Karpas-422 (cell line): ENCODE results near the gene GPR42. TPM values are rescaled to one million over a fixed set of nuclear protein-coding genes. Genes with fewer than 3 reads are reported as not detected.

Source experiments
- DNase-seq: peaks from one replicate; pipeline ENCODE4 v3.0.0-alpha.2; 2015
- H2AFZ ChIP-seq: fragments of 200-600 bp; sonication (generic); 2 replicates; pipeline ENCODE4 v1.6.1; 2014; ENCODE audit warnings: antibody characterized with exemption, low read length, mixed read lengths
- H3K27ac ChIP-seq: fragments of 200-600 bp; sonication (generic); 2 replicates; pipeline ENCODE4 v1.5.1; 2014; ENCODE audit warnings: mild to moderate bottlenecking, low read length, moderate library complexity
- H3K27me3 ChIP-seq: fragments of 200-600 bp; sonication (generic); 2 replicates; pipeline ENCODE4 v1.6.1; 2014; ENCODE audit warnings: low read length, mixed read lengths
- H3K36me3 ChIP-seq: fragments of 200-600 bp; sonication (generic); 2 replicates; pipeline ENCODE4 v1.6.1; 2014; ENCODE audit warnings: low read length, mixed read lengths; ENCODE audit not compliant: insufficient read depth
- H3K4me1 ChIP-seq: fragments of 200-600 bp; sonication (generic); 2 replicates; pipeline ENCODE4 v1.6.1; 2014; ENCODE audit warnings: mild to moderate bottlenecking, low read length, mixed read lengths
- H3K4me2 ChIP-seq: fragments of 200-600 bp; sonication (generic); 2 replicates; pipeline ENCODE4 v1.6.1; 2014; ENCODE audit warnings: low read length, low read depth, mild to moderate bottlenecking; ENCODE audit not compliant: poor library complexity, severe bottlenecking
- H3K4me3 ChIP-seq: fragments of 200-600 bp; sonication (generic); 2 replicates; pipeline ENCODE4 v1.5.1; 2014; ENCODE audit warnings: mild to moderate bottlenecking, antibody characterized with exemption, low read length, mixed read lengths
- H3K79me2 ChIP-seq: fragments of 200-600 bp; sonication (generic); 2 replicates; pipeline ENCODE4 v1.6.1; 2014; ENCODE audit warnings: mild to moderate bottlenecking, low read length, mixed read lengths
- H3K9ac ChIP-seq: fragments of 200-600 bp; sonication (generic); 2 replicates; pipeline ENCODE4 v1.6.0; 2014; ENCODE audit warnings: low read length
- H3K9me2 ChIP-seq: fragments of 200-600 bp; sonication (generic), shearing (Covaris generic); replicated peaks from 2 replicates; pipeline ENCODE4 v1.6.0; 2014; ENCODE audit warnings: mild to moderate bottlenecking, low read length, moderate library complexity; ENCODE audit not compliant: insufficient read depth
- H3K9me3 ChIP-seq: fragments of 300-700, 200-600 bp; sonication (generic); 2 replicates; pipeline ENCODE4 v1.6.1; 2014; ENCODE audit warnings: low read length, mixed read lengths
- H4K20me1 ChIP-seq: fragments of 200-600 bp; sonication (generic); 2 replicates; pipeline ENCODE4 v1.6.1; 2014; ENCODE audit warnings: mild to moderate bottlenecking, antibody characterized with exemption, low read length, low read depth; ENCODE audit not compliant: insufficient read depth
- total RNA-seq: library from RNA; depleted of rRNA; stranded (reverse); fragments of >200 nt; shearing (Covaris generic); gene quantifications from 2 replicates; pipeline ENCODE4 v1.2.3, GENCODE V29; 2014; ENCODE audit warnings: low replicate concordance

GPR42 gene
- total RNA-seq, 1 experiment from 2014 or later: not detected

- Histone ChIP-seq H3K9ac (no peak overlapping the region), H3K36me3 (peaks cover 4% of the 10 kb centered on the region; the same call in 1 of the 2 replicates), H3K4me1 (peaks cover 79% of the 10 kb centered on the region), H3K4me3 (no peak overlapping the region), H3K4me2 (peak overlapping the region; percentile 53), H4K20me1 (peaks cover 23% of the 10 kb centered on the region), H3K9me2 (no peaks in the 10 kb centered on the region), H3K27ac (peak overlapping the region; percentile 39), H3K9me3 (no peaks in the 10 kb centered on the region), H3K79me2 (no peaks in the 10 kb centered on the region), H3K27me3 (no peaks in the 10 kb centered on the region), H2AFZ (no peak overlapping the region)
- peak; percentile 75 for DNase-seq
Observed at GRCh38 chr19:35348911-35349611, 21.8 kb upstream of the GPR42 start.

GRCh38 chr19:35349614-35350521 is 21.0 kb upstream of the GPR42 start:
- Histone ChIP-seq H3K4me3 (no peak overlapping the region), H2AFZ (no peak overlapping the region), H3K9ac (no peak overlapping the region), H3K79me2 (no peaks in the 10 kb centered on the region), H3K27me3 (no peaks in the 10 kb centered on the region), H3K36me3 (no peaks in the 10 kb centered on the region; the same call in 1 of the 2 replicates), H3K27ac (peak overlapping the region; percentile 39; the same call in 1 of the 2 replicates), H3K4me2 (no peak overlapping the region), H3K9me2 (no peaks in the 10 kb centered on the region), H4K20me1 (peaks cover 23% of the 10 kb centered on the region), H3K9me3 (no peaks in the 10 kb centered on the region), H3K4me1 (peaks cover 71% of the 10 kb centered on the region)
- DNase-seq: peak; percentile 62

GRCh38 chr19:35350591-35350990 is 20.3 kb upstream of the GPR42 start:
- Histone ChIP-seq H3K9me3 (no peaks in the 10 kb centered on the region), H3K79me2 (no peaks in the 10 kb centered on the region), H3K9me2 (no peaks in the 10 kb centered on the region), H3K27ac (no peak overlapping the region), H3K4me2 (no peak overlapping the region), H3K27me3 (no peaks in the 10 kb centered on the region), H4K20me1 (peaks cover 23% of the 10 kb centered on the region), H3K36me3 (no peaks in the 10 kb centered on the region; the same call in 1 of the 2 replicates), H3K4me3 (no peak overlapping the region), H2AFZ (no peak overlapping the region), H3K4me1 (peaks cover 64% of the 10 kb centered on the region), H3K9ac (no peak overlapping the region)
- DNase-seq: peak; percentile 47

- Histone ChIP-seq H3K9me2 (no peaks in the 10 kb centered on the region), H3K27me3 (no peaks in the 10 kb centered on the region), H4K20me1 (peaks cover 19% of the 10 kb centered on the region), H3K79me2 (no peaks in the 10 kb centered on the region), H3K9ac (no peak overlapping the region), H3K36me3 (no peaks in the 10 kb centered on the region), H3K4me1 (peaks cover 54% of the 10 kb centered on the region), H3K4me3 (no peak overlapping the region), H3K9me3 (no peaks in the 10 kb centered on the region), H2AFZ (no peak overlapping the region), H3K4me2 (no peak overlapping the region), H3K27ac (no peak overlapping the region)
- peak; percentile 21 for DNase-seq
Observed at GRCh38 chr19:35351411-35352176, 19.3 kb upstream of the GPR42 start.

GRCh38 chr19:35352177-35352447 is 18.8 kb upstream of the GPR42 start:
- H3K27ac ChIP-seq: no peak overlapping the region
- H3K9ac ChIP-seq: no peak overlapping the region
- no peaks in the 10 kb centered on the region for H3K9me3 ChIP-seq
- peaks cover 19% of the 10 kb centered on the region for H4K20me1 ChIP-seq
- no peak for DNase-seq
- peaks cover 48% of the 10 kb centered on the region for H3K4me1 ChIP-seq
- no peaks in the 10 kb centered on the region for H3K36me3 ChIP-seq
- no peak overlapping the region for H3K4me3 ChIP-seq
- H3K27me3 ChIP-seq: no peaks in the 10 kb centered on the region
- no peak overlapping the region for H3K4me2 ChIP-seq
- no peaks in the 10 kb centered on the region for H3K79me2 ChIP-seq
- H2AFZ ChIP-seq: no peak overlapping the region
- H3K9me2 ChIP-seq: no peaks in the 10 kb centered on the region

- Histone ChIP-seq H3K9ac (no peak overlapping the region), H3K27ac (no peak overlapping the region), H3K4me1 (peaks cover 43% of the 10 kb centered on the region), H3K4me2 (peak overlapping the region; percentile 44), H3K4me3 (no peak overlapping the region), H4K20me1 (peaks cover 19% of the 10 kb centered on the region), H2AFZ (no peak overlapping the region), H3K9me3 (no peaks in the 10 kb centered on the region), H3K27me3 (no peaks in the 10 kb centered on the region), H3K79me2 (no peaks in the 10 kb centered on the region), H3K36me3 (no peaks in the 10 kb centered on the region), H3K9me2 (no peaks in the 10 kb centered on the region)
- peak; percentile 87 for DNase-seq
Observed at GRCh38 chr19:35352448-35353304, 18.2 kb upstream of the GPR42 start.

GRCh38 chr19:35353635-35354034 is 17.2 kb upstream of the GPR42 start:
- Histone ChIP-seq H3K9me2 (no peaks in the 10 kb centered on the region), H3K36me3 (no peaks in the 10 kb centered on the region), H2AFZ (no peak overlapping the region), H3K27ac (no peak overlapping the region), H3K4me3 (no peak overlapping the region), H3K4me1 (peaks cover 33% of the 10 kb centered on the region), H3K9me3 (no peaks in the 10 kb centered on the region), H3K27me3 (no peaks in the 10 kb centered on the region), H3K79me2 (no peaks in the 10 kb centered on the region), H3K4me2 (no peak overlapping the region), H4K20me1 (peaks cover 9% of the 10 kb centered on the region), H3K9ac (no peak overlapping the region)
- peak; percentile 36 for DNase-seq
